GM21825 (cell line): ENCODE data around the gene SUN1.
A peak's percentile ranks its signal among the peaks of the same experiment; 100 is the strongest.

Experiments
- ATAC-seq: cut with Tn5 transposase; IDR thresholded peaks from one replicate; pipeline ENCODE4 v1.9.1; 2021; ENCODE audit warnings: mild to moderate bottlenecking, moderate library complexity; ENCODE audit not compliant: unreplicated experiment

SUN1 gene

DNA sequence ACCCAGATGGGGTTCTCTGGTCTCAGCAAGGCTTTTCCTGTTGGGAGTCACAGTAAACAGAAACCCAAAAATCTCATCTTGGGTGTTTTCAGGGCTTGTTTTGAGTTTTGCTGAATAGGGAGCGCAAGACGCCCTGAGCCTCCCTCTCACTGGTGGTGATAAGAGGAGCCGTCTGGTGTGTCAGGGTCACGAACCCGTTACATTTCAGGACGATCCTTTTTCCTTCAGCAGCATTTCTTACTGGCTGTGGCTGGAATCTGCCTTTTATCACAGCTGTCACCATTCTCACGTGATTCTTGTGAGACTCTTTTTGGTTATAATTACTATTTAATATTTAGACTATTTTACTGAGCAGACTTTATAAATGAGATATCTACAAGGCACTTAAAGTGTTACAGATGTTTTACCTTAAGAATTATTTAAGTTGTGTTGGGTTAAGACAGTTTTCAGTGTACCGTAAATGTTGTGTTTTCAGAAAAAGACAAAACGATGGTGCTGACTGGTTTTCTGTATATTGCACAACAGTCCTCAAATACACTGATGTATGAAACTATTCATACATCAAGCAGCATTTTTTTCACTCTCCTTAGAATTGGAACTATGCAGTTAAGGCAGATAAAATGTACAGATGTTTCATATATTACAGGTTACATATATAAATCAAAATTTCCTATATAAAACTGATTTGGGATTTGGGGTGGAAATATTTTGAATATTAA lies 41.9 kb downstream of the SUN1 start:
- ATAC-seq = no peak

DNA sequence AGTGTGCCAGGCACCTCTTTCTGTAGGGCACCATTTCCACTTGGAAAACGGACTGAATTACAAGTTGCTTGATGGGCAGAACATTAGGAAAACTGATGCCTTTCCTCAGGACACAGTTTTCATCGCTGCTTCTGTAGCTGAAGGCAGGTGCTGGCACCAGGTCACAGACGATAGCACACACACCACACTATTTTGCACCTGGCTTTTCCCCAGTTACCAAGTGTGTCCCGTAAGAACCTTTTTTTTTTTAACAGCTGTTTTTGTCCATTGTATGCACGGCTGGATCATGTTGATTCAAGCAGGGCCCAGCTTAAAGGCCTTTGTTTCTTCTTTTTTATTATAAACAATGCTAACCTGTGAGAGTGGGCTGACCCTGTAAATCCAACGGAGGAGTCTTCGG lies 42.8 kb downstream of the SUN1 start:
- ATAC-seq = no peak

DNA sequence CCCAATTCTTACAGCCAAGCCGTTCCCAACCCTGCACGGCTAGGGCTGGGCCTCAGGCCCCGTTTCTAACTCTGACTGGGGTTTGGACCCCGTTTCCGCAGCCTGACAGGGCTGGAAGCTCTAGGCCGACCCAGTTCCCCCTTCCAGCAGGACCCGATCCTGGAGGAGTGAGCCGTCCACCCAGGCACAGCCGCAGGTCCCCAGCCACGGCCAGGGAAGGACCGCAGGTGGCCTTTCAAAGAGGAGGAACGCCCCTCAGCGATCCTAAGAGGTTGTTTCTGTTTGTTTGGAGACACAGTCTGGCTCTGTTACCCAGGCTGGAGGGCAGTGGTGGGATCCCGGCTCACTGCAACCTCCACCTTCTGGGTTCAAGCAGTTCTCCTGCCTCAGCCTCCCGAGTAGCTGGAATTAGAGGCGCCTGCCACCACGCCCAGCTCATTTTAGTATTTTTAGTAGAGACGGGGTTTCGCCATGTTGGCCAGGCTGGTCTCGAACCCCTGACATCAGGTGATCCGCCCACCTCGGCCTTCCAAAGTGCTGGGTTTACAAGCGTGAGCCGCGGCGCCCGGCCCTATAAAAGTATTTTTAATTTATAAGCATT lies 43.3 kb downstream of the SUN1 start:
- ATAC-seq = no peak

DNA sequence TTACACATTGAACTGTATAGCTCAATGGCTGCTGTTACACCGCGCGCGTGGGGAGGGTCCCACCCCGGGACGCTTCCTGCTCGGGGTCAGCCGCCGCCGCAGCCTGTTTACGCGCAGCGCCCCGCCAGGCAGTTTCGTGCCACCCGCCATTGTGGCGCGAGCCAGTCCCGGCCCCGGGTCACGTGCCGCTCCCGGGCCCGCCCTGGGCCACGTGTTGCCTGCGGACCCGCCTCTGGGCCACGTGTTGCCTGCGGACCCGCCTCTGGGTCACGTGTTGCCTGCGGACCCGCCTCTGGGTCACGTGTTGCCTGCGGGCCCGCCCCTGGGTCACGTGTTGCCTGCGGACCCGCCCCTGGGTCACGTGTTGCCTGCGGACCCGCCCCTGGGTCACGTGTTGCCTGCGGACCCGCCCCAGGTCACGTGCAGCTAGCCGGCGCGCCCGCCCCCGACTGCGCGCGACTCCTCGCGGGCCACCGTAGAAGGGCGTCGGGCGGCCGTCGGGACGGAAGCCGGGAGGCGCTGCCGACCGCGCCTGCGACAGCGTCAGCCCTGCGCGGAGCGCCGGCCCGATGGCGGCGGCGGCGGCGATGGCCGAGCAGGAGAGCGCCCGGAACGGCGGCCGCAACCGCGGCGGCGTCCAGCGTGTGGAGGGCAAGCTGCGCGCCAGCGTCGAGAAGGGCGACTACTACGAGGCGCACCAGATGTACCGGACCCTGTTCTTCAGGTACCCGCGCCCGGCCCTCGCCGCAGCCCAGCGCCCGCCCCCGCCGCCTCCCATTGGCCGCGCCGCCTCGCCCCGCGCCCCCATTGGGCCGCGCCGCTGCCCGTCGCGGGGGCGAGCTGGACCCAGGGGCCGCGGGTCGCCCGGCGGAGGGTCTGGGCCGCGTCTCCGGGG lies 44.0 kb downstream of the SUN1 start, which contains the start of gene GET4:
Gene GET4, plus strand, starts transcription at position 478 of the 895 bp plus-strand sequence. Its CDS starts 92 bp downstream, at position 570.
- peak; percentile 73 for ATAC-seq

DNA sequence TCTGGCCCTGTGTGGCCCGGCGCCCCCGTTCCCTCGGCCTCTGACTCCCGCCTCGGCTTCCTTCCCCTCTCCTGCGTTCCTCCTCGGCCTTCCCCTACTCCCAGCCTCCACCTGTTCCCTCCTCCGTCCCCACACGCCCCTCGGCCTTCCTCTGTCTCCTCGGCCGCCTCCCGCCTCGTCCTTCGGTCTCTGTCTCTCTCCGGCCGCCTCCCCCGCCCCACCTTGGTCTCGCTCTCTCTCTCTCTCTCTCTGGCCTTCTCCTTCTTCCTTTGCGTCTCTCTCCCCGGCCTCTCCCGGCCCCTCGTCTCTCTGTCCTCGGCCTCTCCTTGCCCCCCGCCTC lies 44.7 kb downstream of the SUN1 start:
- ATAC-seq = no peak

DNA sequence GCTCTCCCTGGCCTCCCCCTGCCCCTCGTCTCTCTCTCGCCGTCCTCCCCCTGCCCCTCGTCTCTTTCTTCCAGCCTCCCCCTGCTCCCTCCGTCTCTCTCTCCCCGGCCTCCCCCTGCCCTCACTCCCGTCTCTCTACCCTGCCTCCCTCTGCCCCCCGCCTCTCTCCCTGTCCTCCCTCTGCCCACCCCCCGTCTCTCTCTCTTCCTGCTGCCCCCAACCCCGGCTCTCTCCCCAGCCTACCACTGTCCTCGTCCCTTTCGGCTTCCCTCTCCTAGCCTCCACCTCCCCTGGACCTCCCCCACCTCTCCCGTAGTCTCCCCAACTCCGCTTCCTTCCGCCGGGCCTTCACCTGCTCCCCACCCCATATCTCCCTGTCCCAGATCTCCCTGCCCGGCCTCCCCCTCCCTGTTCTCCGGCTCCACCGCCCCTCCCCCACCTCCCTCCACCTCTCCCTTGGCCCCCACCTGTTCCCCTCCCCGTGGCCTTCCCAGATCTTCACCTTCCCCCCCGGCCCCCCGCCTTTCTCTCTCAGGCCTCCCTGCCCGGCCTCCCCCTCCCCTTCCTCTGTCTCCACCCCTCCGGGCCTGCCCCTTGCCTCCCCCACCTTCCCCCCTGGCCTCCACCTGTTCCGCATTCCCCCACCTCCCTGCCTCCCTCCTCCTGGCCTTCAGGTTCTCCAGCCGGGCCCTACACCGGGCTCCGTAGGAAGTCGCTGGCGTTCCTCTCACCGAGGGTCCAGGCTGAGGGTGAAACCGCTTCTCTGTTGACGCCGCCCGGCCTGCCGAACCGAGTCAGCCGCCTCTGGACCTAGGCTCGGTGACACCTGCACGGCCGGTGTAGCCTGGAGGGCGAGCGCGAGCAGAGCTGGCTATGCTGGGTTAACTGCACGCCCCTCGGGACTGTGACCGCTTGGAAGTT lies 45.3 kb downstream of the SUN1 start:
- no peak for ATAC-seq

DNA sequence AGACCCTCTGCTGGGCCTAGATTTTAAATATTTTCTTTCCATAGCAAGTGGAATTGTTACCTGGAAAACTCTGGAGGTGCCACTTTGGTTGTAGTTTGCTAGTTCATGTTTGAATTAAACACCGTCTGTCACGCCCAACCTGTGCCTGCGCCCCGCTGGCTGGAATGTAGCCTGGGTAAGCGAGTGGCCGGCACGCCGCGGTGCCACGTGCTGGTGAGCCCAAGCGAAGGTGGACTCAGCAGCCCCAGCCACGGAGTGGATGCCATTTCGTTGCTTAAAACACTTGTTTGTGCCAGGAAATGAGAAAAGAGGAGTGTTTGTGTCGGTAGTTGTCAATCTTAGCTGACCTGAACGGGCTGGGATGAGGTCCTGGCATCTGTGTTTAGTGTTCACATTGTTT lies 46.8 kb downstream of the SUN1 start:
- no peak for ATAC-seq

DNA sequence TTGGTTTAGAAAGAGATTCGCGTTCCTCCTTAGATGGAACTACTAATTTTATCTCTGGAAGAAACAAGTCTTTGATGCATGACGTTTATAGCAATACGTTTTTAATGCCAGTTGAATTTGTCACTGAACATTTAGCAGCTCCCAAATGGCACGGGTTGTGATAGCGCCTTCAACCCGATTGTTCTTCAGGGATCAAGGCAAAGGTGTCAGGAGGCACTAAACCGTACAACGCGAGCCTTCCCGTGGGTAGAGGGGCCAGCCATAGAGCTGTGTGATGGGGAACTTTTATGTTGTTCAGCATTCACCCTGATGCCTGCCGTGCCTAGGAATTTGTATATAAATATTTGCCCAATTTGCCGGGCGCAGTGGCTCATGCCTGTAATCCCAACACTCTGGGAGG lies 47.4 kb downstream of the SUN1 start:
- ATAC-seq = no peak

DNA sequence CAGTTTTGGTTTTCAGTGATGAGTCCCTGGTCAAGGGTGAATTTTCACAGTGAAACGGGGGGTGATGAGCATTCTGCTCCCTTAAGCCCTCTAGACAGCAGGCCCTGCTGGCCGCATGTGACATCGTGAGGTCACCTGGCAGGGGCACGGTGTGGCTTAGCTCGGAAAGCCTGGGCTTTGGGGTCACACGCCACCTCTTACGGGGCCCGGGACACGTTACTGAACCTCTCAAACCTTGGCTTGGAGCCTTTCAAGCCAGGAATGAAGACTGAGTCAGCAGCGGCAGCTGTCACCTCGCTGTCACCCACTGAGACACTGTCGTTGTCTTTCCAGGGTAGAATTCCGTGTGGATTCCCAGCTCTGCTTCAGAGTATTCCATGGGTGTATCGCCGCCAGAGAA lies 48.2 kb downstream of the SUN1 start:
- no peak for ATAC-seq

DNA sequence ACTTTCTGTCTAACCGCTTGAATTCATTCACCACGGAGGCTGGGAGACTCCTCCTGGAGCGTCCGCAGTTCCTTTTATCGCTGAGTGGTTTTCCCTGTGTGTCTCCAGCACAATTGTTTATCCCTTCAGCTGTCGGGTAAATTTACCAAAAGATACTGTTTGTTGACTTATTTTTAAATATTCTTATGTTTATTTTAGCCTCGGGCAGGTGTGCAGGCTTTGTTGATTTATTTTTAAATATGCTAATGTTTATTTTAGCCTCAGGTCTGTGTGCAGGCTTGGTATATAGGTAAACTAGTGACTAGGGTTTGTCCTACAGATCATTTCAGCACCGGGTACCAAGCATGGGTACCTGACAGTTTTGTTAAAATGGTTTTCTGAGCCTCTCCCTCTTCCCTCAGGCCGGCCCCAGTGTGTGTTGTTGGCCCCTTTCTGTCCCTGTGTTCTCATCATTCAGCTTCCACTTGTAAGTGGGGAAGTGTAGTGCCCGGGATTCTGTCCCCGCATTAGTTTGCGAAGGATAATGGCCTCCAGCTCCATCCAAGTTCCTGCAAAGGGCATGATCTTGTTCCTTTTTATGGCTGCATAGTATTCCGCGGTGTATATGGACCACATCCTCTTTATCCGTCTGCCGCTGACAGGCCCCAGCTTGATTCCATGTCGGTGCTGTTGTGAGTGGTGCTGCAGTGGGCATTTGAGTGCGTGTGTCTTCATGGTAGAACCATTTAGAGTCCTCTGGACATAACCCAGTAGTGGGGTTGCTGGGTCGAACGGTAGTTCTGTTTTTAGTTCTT lies 49.4 kb downstream of the SUN1 start:
- no peak for ATAC-seq

DNA sequence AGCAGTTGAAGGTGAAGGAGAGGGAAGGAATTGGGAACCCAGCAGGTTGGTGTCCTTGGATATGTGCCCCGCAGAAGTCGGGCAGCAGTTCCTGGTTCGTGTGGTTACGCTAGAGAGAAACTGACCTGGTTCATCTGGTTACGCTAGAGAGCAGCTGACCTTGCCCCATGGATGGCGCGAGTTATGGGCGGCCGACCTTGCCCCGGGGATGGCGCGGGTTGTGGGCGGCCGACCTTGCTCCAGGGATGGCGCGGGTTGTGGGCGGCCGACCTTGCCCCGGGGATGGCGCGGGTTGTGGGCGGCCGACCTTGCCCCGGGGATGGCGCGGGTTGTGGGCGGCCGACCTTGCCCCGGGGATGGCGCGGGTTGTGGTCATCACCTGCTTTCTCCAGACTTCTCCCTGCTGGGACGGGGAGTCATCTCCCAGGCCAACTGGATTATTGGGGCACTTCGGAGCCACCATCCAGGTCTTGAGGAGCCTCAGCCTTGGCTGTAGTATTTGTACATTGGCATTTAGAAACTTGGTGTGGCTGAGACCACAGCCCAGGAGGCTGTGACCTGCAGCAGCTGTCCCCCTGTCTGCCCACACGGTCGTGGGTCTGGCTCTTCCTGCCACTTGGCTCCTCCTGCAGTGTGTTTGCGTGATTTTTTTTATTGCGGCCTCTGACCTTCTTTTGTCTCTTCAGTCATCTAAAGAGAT lies 50.2 kb downstream of the SUN1 start:
- no peak for ATAC-seq

DNA sequence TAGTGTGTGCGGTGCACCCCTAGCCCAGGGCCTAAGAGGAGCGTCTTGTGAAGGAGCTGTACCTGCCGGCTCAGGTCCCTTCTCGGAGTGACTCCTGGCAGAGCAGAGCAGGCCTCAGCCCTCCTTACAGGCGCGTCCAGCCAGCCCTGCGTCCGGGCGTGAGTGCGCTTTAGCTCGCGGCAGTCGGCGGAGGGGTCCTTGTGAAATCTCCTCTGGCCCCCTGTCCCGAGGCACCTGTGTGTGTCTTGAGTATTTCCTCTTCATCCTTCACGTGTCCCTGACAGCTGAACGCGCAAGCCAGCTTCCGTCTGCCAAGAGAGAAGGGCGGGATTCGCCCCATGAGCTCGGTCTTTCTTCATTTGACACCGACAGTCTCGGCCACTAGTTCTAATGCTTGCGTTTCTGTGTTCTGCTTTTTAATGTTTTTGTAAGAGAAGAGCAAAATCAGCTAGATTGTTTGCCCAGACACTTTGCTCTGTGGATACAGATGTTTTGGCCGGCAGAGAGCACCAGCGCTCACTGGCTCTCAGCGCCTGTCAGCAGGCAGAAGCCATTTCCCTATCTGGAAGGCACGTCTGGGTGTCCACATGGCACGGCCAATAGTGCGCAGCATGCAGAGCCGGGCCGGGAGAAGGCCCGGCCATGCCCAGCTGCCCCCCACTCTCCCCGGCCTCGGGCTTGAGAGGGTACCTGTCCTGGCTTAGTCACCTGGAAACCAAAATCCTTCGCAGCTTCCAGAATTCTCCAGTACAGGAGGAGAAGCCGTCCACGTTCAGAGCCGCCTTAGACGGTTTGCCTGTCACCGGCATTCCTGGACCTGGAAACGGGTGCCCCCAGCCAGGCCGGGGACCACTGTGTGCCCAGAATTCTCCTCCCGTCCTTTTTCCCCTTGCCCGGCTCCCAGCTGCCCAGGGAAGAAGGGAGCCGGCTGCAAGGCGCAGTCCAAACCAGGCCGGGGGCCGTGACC lies 51.1 kb downstream of the SUN1 start:
- ATAC-seq = no peak

DNA sequence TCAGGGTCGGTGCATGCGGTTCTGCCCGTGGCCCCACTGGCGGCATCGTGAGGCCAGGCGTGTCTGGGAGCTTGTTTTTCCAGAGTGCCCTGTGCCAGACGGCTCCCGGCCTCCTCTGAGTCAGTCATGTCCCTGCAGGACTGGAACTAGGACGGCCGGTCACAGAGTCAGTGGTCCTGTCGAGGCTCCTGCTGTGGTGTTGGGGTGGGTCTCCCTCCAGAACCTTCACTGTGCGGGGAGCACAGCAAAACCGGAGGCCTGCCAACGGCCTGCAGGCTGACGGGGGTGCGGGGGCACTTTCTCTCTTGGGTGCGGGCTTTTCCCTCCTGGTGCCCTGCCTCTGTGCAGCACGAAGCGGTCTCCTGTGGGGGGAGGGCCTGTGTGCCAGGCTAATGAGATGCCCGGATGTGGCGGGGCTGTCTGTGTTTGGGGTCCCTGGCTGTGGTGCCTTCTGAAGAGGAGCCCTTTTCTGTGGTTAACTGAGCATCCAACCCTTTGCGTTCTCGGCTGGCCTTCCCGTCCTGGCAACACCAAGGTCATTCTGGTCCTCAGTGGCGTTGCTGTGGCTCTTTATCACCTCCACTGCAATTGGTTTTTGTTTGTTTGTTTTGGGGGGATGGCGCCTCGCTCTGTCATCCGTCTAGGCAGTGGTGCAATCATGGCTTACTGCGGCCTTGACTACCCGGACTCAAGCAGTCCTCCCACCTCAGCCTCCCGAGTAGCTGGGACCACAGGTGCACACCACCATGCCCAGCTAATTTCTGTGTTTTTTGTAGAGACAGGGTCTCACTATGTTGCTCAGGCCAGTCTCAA lies 52.1 kb downstream of the SUN1 start:
- no peak for ATAC-seq

DNA sequence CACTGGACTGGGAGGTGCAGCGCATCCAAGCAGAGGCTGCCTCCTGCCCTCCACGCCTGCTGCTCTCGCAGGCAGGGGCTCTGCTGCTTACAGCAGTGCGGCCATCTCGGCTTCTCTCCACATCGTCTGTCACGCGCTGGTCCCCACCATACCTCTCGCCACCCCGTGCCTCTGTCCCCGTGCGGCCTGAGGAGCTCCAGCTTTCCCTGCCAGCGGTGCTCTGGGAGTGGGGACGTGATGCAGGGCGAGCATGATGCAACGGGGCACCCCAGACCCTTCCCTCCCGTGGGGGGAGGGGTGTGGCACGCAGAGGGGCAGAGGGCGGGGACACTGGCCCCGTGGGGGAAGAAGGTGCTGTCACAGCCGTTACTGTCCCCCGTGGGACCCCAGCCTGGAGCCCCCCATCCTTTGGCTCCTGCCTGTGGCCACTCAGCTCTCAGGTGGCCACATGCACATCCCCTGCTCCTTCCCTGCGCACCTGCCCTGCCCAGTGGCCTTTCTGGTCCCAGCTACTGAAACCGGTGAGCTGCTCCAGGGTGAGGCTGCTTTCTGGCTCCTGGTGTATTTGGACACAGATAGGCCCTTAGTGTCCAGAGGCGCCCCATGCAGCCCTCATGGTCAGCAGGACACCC lies 53.1 kb downstream of the SUN1 start:
- no peak for ATAC-seq

DNA sequence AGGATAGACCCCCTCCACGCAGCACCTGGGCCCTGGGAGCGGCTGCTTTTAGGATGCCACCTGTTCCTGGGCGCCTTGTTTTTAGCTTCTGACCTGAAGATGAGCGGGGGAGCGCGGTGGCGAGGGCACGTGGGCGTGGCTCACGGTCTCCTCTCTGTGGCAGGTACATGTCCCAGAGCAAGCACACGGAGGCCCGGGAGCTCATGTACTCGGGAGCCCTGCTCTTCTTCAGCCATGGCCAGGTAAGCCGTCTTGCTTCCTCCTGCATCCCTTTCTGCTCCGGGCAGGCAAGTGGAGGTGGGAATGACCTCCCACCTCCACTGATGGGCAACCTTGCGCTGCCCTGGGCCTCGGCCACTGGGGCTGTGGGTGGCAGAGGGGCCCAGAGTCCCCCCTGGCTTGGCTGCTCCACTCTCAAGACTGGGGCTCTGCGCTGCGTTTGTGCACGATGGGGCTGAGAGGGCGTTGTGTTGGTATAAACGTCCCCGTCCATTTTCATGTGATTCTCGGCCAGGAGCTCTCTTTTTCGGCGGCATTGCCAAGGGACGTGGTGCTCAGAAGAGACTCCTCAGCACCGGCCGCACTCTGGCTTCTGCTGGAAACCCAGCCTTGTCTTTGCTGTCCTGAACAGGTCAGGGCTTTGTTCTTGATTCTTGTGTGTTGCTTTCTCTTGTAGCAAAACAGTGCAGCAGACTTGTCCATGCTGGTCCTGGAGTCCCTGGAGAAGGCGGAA lies 53.8 kb downstream of the SUN1 start:
- no peak for ATAC-seq
